GM10266 (cell line): Measurements from ENCODE around the gene RAB11A.

Experiments used
- DNase-seq: peaks from one replicate; pipeline ENCODE4 v3.0.0; 2012; ENCODE audit errors: extremely low spot score
- CTCF ChIP-seq: IDR thresholded peaks from 2 replicates; pipeline ENCODE4 v1.5.1; 2012; ENCODE audit warnings: mild to moderate bottlenecking, low read depth; ENCODE audit not compliant: control insufficient read depth, insufficient read depth; ENCODE audit errors: missing control alignments

Gene RAB11A

GRCh38 chr15:65926899-65927298, 57.6 kb downstream of the RAB11A start:
- no peak for TF ChIP-seq CTCF
- DNase-seq: no peak

- no peak for DNase-seq
- TF ChIP-seq CTCF: no peak
These were observed 58.3 kb downstream of the RAB11A start for GRCh38 chr15:65927545-65927944.

GRCh38 chr15:65929573-65929972, 60.3 kb downstream of the RAB11A start:
- TF ChIP-seq CTCF: no peak
- DNase-seq: no peak

- no peak for TF ChIP-seq CTCF
- DNase-seq: no peak
These were observed 60.8 kb downstream of the RAB11A start for GRCh38 chr15:65930134-65930533.

GRCh38 chr15:65931221-65931620, 61.9 kb downstream of the RAB11A start:
- TF ChIP-seq CTCF: no peak
- no peak for DNase-seq

- no peak for DNase-seq
- no peak for TF ChIP-seq CTCF
These were observed 66.1 kb downstream of the RAB11A start for GRCh38 chr15:65935391-65935790.

GRCh38 chr15:65936282-65936681, 67.0 kb downstream of the RAB11A start:
- TF ChIP-seq CTCF: no peak
- DNase-seq: no peak
